Neuronal stem cell (in vitro differentiated cells): ENCODE results near the gene HPSE2.

Experiments used
- DNase-seq: peaks from one replicate; pipeline ENCODE4 v3.0.0-alpha.2; 2013; ENCODE audit warnings: low spot score
- H2AFZ ChIP-seq: one replicate; pipeline ENCODE4 v1.6.1; 2013; ENCODE audit warnings: mild to moderate bottlenecking, low read length, inconsistent platforms
- H2AK5ac ChIP-seq: 2 replicates; pipeline ENCODE4 v1.6.1; 2013; ENCODE audit warnings: low read depth, mild to moderate bottlenecking, inconsistent platforms, low read length, moderate library complexity, mixed read lengths
- H2BK120ac ChIP-seq: 2 replicates; pipeline ENCODE4 v1.6.1; 2013; ENCODE audit warnings: low read depth, mild to moderate bottlenecking, inconsistent platforms, low read length, moderate library complexity, mixed read lengths
- H2BK12ac ChIP-seq: one replicate; pipeline ENCODE4 v1.6.1; 2013; ENCODE audit warnings: low read length, inconsistent platforms
- H2BK15ac ChIP-seq: 2 replicates; pipeline ENCODE4 v1.6.1; 2013; ENCODE audit warnings: mild to moderate bottlenecking, low read length, inconsistent platforms, mixed read lengths
- H2BK5ac ChIP-seq: one replicate; pipeline ENCODE4 v1.6.1; 2013; ENCODE audit warnings: inconsistent platforms, mild to moderate bottlenecking, low read length, moderate library complexity
- H3K14ac ChIP-seq: one replicate; pipeline ENCODE4 v1.6.1; 2013; ENCODE audit warnings: low read length, inconsistent platforms
- H3K18ac ChIP-seq: 2 replicates; pipeline ENCODE4 v1.6.1; 2013; ENCODE audit warnings: low read length, inconsistent platforms
- H3K23ac ChIP-seq: 2 replicates; pipeline ENCODE4 v1.6.1; 2013; ENCODE audit warnings: low read depth, mild to moderate bottlenecking, mixed read lengths, low read length, inconsistent platforms; ENCODE audit not compliant: poor library complexity
- H3K27ac ChIP-seq: replicated peaks from 3 replicates; pipeline ENCODE4 v1.5.1; 2013; ENCODE audit warnings: low read length, inconsistent platforms
- H3K27me3 ChIP-seq, 3 experiments: 2 replicates each; pipeline ENCODE4 v1.6.1; 2013; ENCODE audit warnings: low read length in 3 of 3, mild to moderate bottlenecking in 2 of 3, inconsistent platforms in 1 of 3, low read depth in 1 of 3, mixed read lengths in 1 of 3, moderate library complexity in 1 of 3; ENCODE audit not compliant: control insufficient read depth in 3 of 3, insufficient read depth in 3 of 3
- H3K36me3 ChIP-seq, 2 donors: replicated peaks in 1 of 2; 2 replicates each; pipeline ENCODE4 v1.6.1; 2013; ENCODE audit warnings: low read length in 2 of 2; ENCODE audit not compliant: control insufficient read depth in 2 of 2, insufficient read depth in 2 of 2
- H3K4ac ChIP-seq: 2 replicates; pipeline ENCODE4 v1.6.1; 2013; ENCODE audit warnings: inconsistent platforms, mild to moderate bottlenecking, low read length, moderate library complexity
- H3K4me1 ChIP-seq, 2 donors: 1 replicate in 1 of 2; 2 replicates in 1 of 2; pipeline ENCODE4 v1.6.1; 2013; ENCODE audit warnings: low read length in 2 of 2, low read depth in 1 of 2; ENCODE audit not compliant: control insufficient read depth in 2 of 2, insufficient read depth in 1 of 2
- H3K4me2 ChIP-seq: one replicate; pipeline ENCODE4 v1.6.1; 2013; ENCODE audit warnings: mild to moderate bottlenecking, low read length, inconsistent platforms; ENCODE audit not compliant: insufficient read depth, poor library complexity, severe bottlenecking
- H3K4me3 ChIP-seq, 2 donors: 2 replicates each; pipeline ENCODE4 v1.5.1; 2013; ENCODE audit warnings: low read length in 2 of 2, mild to moderate bottlenecking in 2 of 2, inconsistent platforms in 1 of 2, moderate library complexity in 1 of 2
- H3K79me1 ChIP-seq: one replicate; pipeline ENCODE4 v1.6.1; 2013; ENCODE audit warnings: low read depth, mild to moderate bottlenecking, inconsistent platforms, low read length, moderate library complexity
- H3K9ac ChIP-seq: one replicate; pipeline ENCODE4 v1.6.1; 2013; ENCODE audit warnings: mild to moderate bottlenecking, low read depth, low read length, inconsistent platforms; ENCODE audit not compliant: poor library complexity
- H3K9me3 ChIP-seq, 2 donors: replicated peaks in 1 of 2; 2 replicates each; pipeline versions ENCODE3 to v1.6.1; 2013; ENCODE audit warnings: low read length in 2 of 2, mild to moderate bottlenecking in 2 of 2, inconsistent platforms in 1 of 2, low read depth in 1 of 2, mixed read lengths in 1 of 2, moderate library complexity in 1 of 2; ENCODE audit not compliant: control insufficient read depth in 2 of 2, insufficient read depth in 1 of 2
- H4K8ac ChIP-seq: one replicate; pipeline ENCODE4 v1.6.1; 2013; ENCODE audit warnings: low read depth, mild to moderate bottlenecking, inconsistent platforms, low read length, moderate library complexity
- H4K91ac ChIP-seq: one replicate; pipeline ENCODE4 v1.6.1; 2013; ENCODE audit warnings: low read length, low read depth, mild to moderate bottlenecking, inconsistent platforms; ENCODE audit not compliant: poor library complexity
- WGBS, 2 donors: extraction: QIAGEN DNeasy Blood & Tissue Kit; methylation state at CpG; one replicate each; pipeline ENCODE4 v1.1.7; 2013; ENCODE audit warnings: missing lambda C conversion rate in 2 of 2, mixed read lengths in 1 of 2; ENCODE audit not compliant: insufficient read length in 2 of 2, insufficient replicate concordance in 1 of 2; ENCODE audit errors: extremely low coverage in 2 of 2; 5-methylcytosine and 5-hydroxymethylcytosine counted together

Gene HPSE2

GRCh38 chr10:98881789-98882188 lies 353.9 kb downstream of the HPSE2 start:
- H4K8ac ChIP-seq = no peak overlapping the region
- H2AFZ ChIP-seq = no peak overlapping the region
- no peak overlapping the region for H3K4ac ChIP-seq
- no peak overlapping the region for H3K4me2 ChIP-seq
- no peak overlapping the region for H3K27ac ChIP-seq
- H4K91ac ChIP-seq = no peak overlapping the region
- no peak overlapping the region for H2AK5ac ChIP-seq
- no peaks in the 10 kb centered on the region for H3K27me3 ChIP-seq
- H3K18ac ChIP-seq = no peak overlapping the region
- H3K9me3 ChIP-seq = no peaks in the 10 kb centered on the region
- no peak overlapping the region for H3K4me3 ChIP-seq
- no peak overlapping the region for H2BK5ac ChIP-seq
- H3K9ac ChIP-seq = no peak overlapping the region
- H3K79me1 ChIP-seq = no peaks in the 10 kb centered on the region
- WGBS, 2 donors = no CpG with 5 or more reads among the region's 1 CpG
- no peak overlapping the region for H2BK120ac ChIP-seq
- H2BK12ac ChIP-seq = no peak overlapping the region
- H2BK15ac ChIP-seq = no peak overlapping the region
- H3K36me3 ChIP-seq = no peaks in the 10 kb centered on the region
- no peak for DNase-seq
- H3K14ac ChIP-seq = no peak overlapping the region
- no peak overlapping the region for H3K23ac ChIP-seq
- no peaks in the 10 kb centered on the region for H3K4me1 ChIP-seq

GRCh38 chr10:98880971-98881370 lies 354.7 kb downstream of the HPSE2 start:
- no peak overlapping the region for H2BK15ac ChIP-seq
- H3K27ac ChIP-seq = no peak overlapping the region
- no peaks in the 10 kb centered on the region for H3K9me3 ChIP-seq
- no peak overlapping the region for H2BK5ac ChIP-seq
- H3K4me3 ChIP-seq = no peak overlapping the region
- no CpG with 5 or more reads among the region's 2 CpGs for WGBS, 2 donors
- H3K18ac ChIP-seq = no peak overlapping the region
- no peak overlapping the region for H2BK120ac ChIP-seq
- no peak overlapping the region for H4K8ac ChIP-seq
- H3K36me3 ChIP-seq = no peaks in the 10 kb centered on the region
- H3K9ac ChIP-seq = no peak overlapping the region
- H3K4me2 ChIP-seq = no peak overlapping the region
- DNase-seq = no peak
- H3K27me3 ChIP-seq = no peaks in the 10 kb centered on the region
- H3K4ac ChIP-seq = no peak overlapping the region
- no peaks in the 10 kb centered on the region for H3K4me1 ChIP-seq
- no peak overlapping the region for H4K91ac ChIP-seq
- no peak overlapping the region for H2AFZ ChIP-seq
- no peak overlapping the region for H3K14ac ChIP-seq
- no peak overlapping the region for H2BK12ac ChIP-seq
- no peak overlapping the region for H2AK5ac ChIP-seq
- H3K79me1 ChIP-seq = no peaks in the 10 kb centered on the region
- H3K23ac ChIP-seq = no peak overlapping the region

GRCh38 chr10:98878921-98879320 lies 356.7 kb downstream of the HPSE2 start:
- Histone ChIP-seq H2AK5ac (no peak overlapping the region), H4K8ac (no peak overlapping the region), H3K4ac (no peak overlapping the region), H3K23ac (no peak overlapping the region), H3K9me3 (no peaks in the 10 kb centered on the region), H2AFZ (no peak overlapping the region), H4K91ac (no peak overlapping the region), H3K4me2 (no peak overlapping the region), H3K27me3 (no peaks in the 10 kb centered on the region), H3K4me3 (no peak overlapping the region), H3K27ac (no peak overlapping the region), H2BK12ac (no peak overlapping the region), H2BK5ac (no peak overlapping the region), H2BK15ac (no peak overlapping the region), H3K4me1 (no peaks in the 10 kb centered on the region), H3K36me3 (no peaks in the 10 kb centered on the region), H3K79me1 (no peaks in the 10 kb centered on the region), H3K9ac (no peak overlapping the region), H3K14ac (no peak overlapping the region), H2BK120ac (no peak overlapping the region), H3K18ac (no peak overlapping the region)
- DNase-seq = no peak
- no CpG with 5 or more reads among the region's 2 CpGs for WGBS, 2 donors

GRCh38 chr10:98878418-98878817 lies 357.2 kb downstream of the HPSE2 start:
- H3K27me3 ChIP-seq = no peaks in the 10 kb centered on the region
- H3K4me1 ChIP-seq = no peaks in the 10 kb centered on the region
- no peak overlapping the region for H4K8ac ChIP-seq
- H3K23ac ChIP-seq = no peak overlapping the region
- no peak overlapping the region for H2AFZ ChIP-seq
- no peak overlapping the region for H3K18ac ChIP-seq
- H2BK5ac ChIP-seq = no peak overlapping the region
- H2BK12ac ChIP-seq = no peak overlapping the region
- no CpG with 5 or more reads among the region's 2 CpGs for WGBS, 2 donors
- H3K9ac ChIP-seq = no peak overlapping the region
- H3K9me3 ChIP-seq = no peaks in the 10 kb centered on the region
- H3K4me3 ChIP-seq = no peak overlapping the region
- no peaks in the 10 kb centered on the region for H3K36me3 ChIP-seq
- H3K79me1 ChIP-seq = no peaks in the 10 kb centered on the region
- H3K27ac ChIP-seq = no peak overlapping the region
- no peak overlapping the region for H2AK5ac ChIP-seq
- no peak overlapping the region for H3K4ac ChIP-seq
- DNase-seq = no peak
- H3K14ac ChIP-seq = no peak overlapping the region
- no peak overlapping the region for H4K91ac ChIP-seq
- H2BK120ac ChIP-seq = no peak overlapping the region
- H3K4me2 ChIP-seq = no peak overlapping the region
- no peak overlapping the region for H2BK15ac ChIP-seq
